Mesendoderm (in vitro differentiated cells): ENCODE results near the gene TRIM9.
"Not testable (repeated sequence)": the region's sequence is repeated elsewhere in the genome, so short reads cannot be mapped to it uniquely, and the experiment has no call there.

Source experiments
- DNase-seq: peaks from one replicate; pipeline ENCODE4 v3.0.0; 2013
- H2AK5ac ChIP-seq: 2 replicates; pipeline ENCODE4 v1.6.1; 2013; ENCODE audit warnings: low read length, inconsistent platforms
- H2BK120ac ChIP-seq: 2 replicates; pipeline ENCODE4 v1.6.1; 2013; ENCODE audit warnings: low read depth, mild to moderate bottlenecking, low read length, moderate library complexity, mixed read lengths
- H2BK15ac ChIP-seq: replicated peaks from 2 replicates; pipeline ENCODE4 v1.6.1; 2013; ENCODE audit warnings: low read depth, mild to moderate bottlenecking, moderate library complexity
- H2BK5ac ChIP-seq: 2 replicates; pipeline ENCODE4 v1.6.1; 2013; ENCODE audit warnings: low read length, inconsistent platforms
- H3K18ac ChIP-seq: 2 replicates; pipeline ENCODE4 v1.6.1; 2013; ENCODE audit warnings: mild to moderate bottlenecking, low read length, mixed read lengths
- H3K23ac ChIP-seq: one replicate; pipeline ENCODE4 v1.6.1; 2013; ENCODE audit warnings: low read length
- H3K27ac ChIP-seq: 2 replicates; pipeline ENCODE4 v1.5.1; 2013; ENCODE audit warnings: low read depth, mild to moderate bottlenecking, inconsistent platforms, low read length, moderate library complexity
- H3K27me3 ChIP-seq: 2 replicates; pipeline ENCODE4 v1.6.1; 2013; ENCODE audit warnings: low read length, control low read depth, mild to moderate bottlenecking, inconsistent platforms; ENCODE audit not compliant: insufficient read depth, poor library complexity
- H3K36me3 ChIP-seq: 2 replicates; pipeline ENCODE4 v1.6.1; 2013; ENCODE audit warnings: low read length, inconsistent platforms; ENCODE audit not compliant: control insufficient read depth, insufficient read depth
- H3K4ac ChIP-seq: one replicate; pipeline ENCODE4 v1.6.1; 2013; ENCODE audit warnings: low read depth, mild to moderate bottlenecking, low read length, moderate library complexity
- H3K4me1 ChIP-seq: 2 replicates; pipeline ENCODE4 v1.6.1; 2013; ENCODE audit warnings: low read depth, low read length, inconsistent platforms; ENCODE audit not compliant: control insufficient read depth
- H3K4me2 ChIP-seq: 2 replicates; pipeline ENCODE4 v1.6.1; 2013; ENCODE audit warnings: low read length
- H3K4me3 ChIP-seq: 2 replicates; pipeline ENCODE4 v1.5.1; 2013; ENCODE audit warnings: mild to moderate bottlenecking, low read length
- H3K56ac ChIP-seq: one replicate; pipeline ENCODE4 v1.6.1; 2013; ENCODE audit warnings: low read length
- H3K79me1 ChIP-seq: 2 replicates; pipeline ENCODE4 v1.6.1; 2013; ENCODE audit warnings: low read length, inconsistent platforms
- H3K79me2 ChIP-seq: 2 replicates; pipeline ENCODE4 v1.6.1; 2013; ENCODE audit warnings: mild to moderate bottlenecking, low read length; ENCODE audit not compliant: control insufficient read depth, insufficient read depth
- H3K9ac ChIP-seq: 2 replicates; pipeline ENCODE4 v1.6.1; 2013; ENCODE audit warnings: low read length, inconsistent platforms
- H4K5ac ChIP-seq: one replicate; pipeline ENCODE4 v1.6.1; 2013; ENCODE audit warnings: low read length
- H4K8ac ChIP-seq: one replicate; pipeline ENCODE4 v1.6.1; 2013; ENCODE audit warnings: low read depth, mild to moderate bottlenecking, control low read depth, low read length, moderate library complexity
- WGBS: extraction: QIAGEN DNeasy Blood & Tissue Kit; methylation state at CpG from one replicate; pipeline ENCODE4 v1.1.7; 2013; ENCODE audit warnings: low lambda C conversion rate, missing lambda C conversion rate; ENCODE audit not compliant: insufficient coverage; ENCODE audit errors: extremely low coverage; 5-methylcytosine and 5-hydroxymethylcytosine counted together

The TRIM9 gene

GRCh38 chr14:50956421-50956820 lies 138.5 kb downstream of the TRIM9 start:
- not testable (repeated sequence) for H2AK5ac ChIP-seq, H3K23ac ChIP-seq, H4K5ac ChIP-seq, H3K79me1 ChIP-seq, H3K27ac ChIP-seq, H3K4me3 ChIP-seq, DNase-seq, H3K18ac ChIP-seq, H3K9ac ChIP-seq, H2BK5ac ChIP-seq, H2BK120ac ChIP-seq, H3K4me2 ChIP-seq, H3K56ac ChIP-seq, H3K4me1 ChIP-seq, H3K27me3 ChIP-seq, H4K8ac ChIP-seq, H3K36me3 ChIP-seq, H3K79me2 ChIP-seq, H2BK15ac ChIP-seq, H3K4ac ChIP-seq
- no CpG with 5 or more reads among the region's 32 CpGs for WGBS

DNA sequence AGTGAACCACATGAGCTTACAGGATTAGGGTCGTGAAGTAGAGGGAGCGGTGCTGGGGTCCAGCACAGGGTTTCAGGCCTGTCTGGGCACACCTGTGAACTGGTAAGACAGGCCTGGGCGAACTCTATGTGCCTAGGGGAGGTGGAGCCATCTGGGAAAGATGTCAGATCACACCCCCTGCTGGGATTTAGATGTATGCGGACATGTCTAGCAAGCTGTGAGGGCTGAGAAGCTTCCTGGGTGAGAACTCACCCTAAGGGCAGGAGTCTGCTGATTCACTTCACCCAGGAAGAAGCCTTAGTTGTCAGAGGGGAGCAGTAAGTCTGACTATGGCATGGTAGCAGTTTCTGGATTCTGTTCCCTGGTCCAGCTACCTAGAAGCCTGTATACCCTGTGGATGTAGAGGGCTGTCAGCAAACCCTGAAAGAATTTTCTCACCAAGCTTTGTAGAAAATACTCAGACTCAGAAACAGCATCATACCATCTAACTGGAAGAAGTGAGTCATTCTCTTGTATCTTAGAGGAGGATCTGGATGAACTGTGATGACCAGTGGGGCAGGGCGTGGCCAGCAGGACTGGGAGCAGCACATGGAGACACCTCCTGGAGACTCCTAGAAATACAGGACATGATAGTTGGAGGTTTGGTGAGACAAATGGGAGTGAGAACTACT lies 139.4 kb downstream of the TRIM9 start:
- DNase-seq: peak; percentile 98
- WGBS: no CpG with 5 or more reads among the region's 5 CpGs
- H3K56ac ChIP-seq: no peak overlapping the region

DNA sequence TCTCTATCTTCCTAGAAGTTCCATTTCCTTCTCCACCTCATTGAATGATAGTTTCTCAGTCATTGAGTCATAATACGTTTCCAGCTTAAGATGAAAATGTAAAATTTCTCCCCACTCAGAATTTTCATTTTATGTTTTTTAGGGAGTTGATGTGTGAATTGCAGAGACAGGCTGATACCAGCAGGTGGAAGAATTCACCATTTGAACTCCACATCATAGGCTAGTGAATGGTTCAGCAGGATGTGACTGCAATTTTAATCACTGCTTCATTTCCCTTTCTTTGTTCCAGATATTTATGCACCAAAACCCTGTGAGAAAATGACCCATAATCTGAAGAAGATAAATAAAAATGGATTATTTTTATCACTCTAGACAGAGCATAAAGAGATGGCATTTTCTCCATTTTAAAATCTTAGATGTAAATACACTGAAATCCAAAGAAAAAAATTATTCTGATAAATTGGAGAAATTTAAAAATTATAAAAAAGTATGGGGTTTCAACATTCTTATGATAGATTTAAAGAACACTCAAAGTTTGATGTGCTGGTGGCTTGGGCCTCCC lies 140.0 kb downstream of the TRIM9 start:
- no peak overlapping the region for H2BK120ac ChIP-seq
- no peak overlapping the region for H2AK5ac ChIP-seq
- H3K79me1 ChIP-seq: no peaks in the 10 kb centered on the region
- H3K4ac ChIP-seq: no peak overlapping the region
- H3K36me3 ChIP-seq: no peaks in the 10 kb centered on the region
- H3K27ac ChIP-seq: peak overlapping the region; percentile 77
- H2BK15ac ChIP-seq: no peak overlapping the region
- H2BK5ac ChIP-seq: no peak overlapping the region
- no peak overlapping the region for H3K23ac ChIP-seq
- H3K27me3 ChIP-seq: no peaks in the 10 kb centered on the region
- no peak overlapping the region for H3K4me3 ChIP-seq
- no peaks in the 10 kb centered on the region for H3K4me1 ChIP-seq
- peak; percentile 65 for DNase-seq
- H3K4me2 ChIP-seq: no peak overlapping the region
- H3K9ac ChIP-seq: no peak overlapping the region
- no peaks in the 10 kb centered on the region for H3K79me2 ChIP-seq
- H4K5ac ChIP-seq: no peak overlapping the region
- no peak overlapping the region for H3K56ac ChIP-seq
- WGBS: no CpG with 5 or more reads among the region's 1 CpG
- no peak overlapping the region for H3K18ac ChIP-seq
- no peak overlapping the region for H4K8ac ChIP-seq

More for the DNA sequence above, 139.4 kb downstream of the TRIM9 start:
- no peak overlapping the region for H4K5ac ChIP-seq
- H2BK15ac ChIP-seq: no peak overlapping the region
- no peak overlapping the region for H3K18ac ChIP-seq
- H3K36me3 ChIP-seq: no peaks in the 10 kb centered on the region
- no peak overlapping the region for H3K23ac ChIP-seq
- H2AK5ac ChIP-seq: no peak overlapping the region
- H2BK120ac ChIP-seq: no peak overlapping the region
- no peak overlapping the region for H3K4me3 ChIP-seq
- H2BK5ac ChIP-seq: no peak overlapping the region
- peak overlapping the region; percentile 77 for H3K27ac ChIP-seq
- no peak overlapping the region for H3K4me2 ChIP-seq
- no peaks in the 10 kb centered on the region for H3K27me3 ChIP-seq
- H3K4me1 ChIP-seq: no peaks in the 10 kb centered on the region
- no peak overlapping the region for H3K9ac ChIP-seq
- H4K8ac ChIP-seq: no peak overlapping the region
- no peaks in the 10 kb centered on the region for H3K79me1 ChIP-seq
- no peaks in the 10 kb centered on the region for H3K79me2 ChIP-seq
- no peak overlapping the region for H3K4ac ChIP-seq

- Histone ChIP-seq H2BK120ac (no peak overlapping the region), H3K36me3 (no peaks in the 10 kb centered on the region), H3K4me2 (no peak overlapping the region), H3K4ac (no peak overlapping the region), H4K8ac (no peak overlapping the region), H3K4me1 (no peaks in the 10 kb centered on the region), H3K79me1 (no peaks in the 10 kb centered on the region), H3K9ac (no peak overlapping the region), H3K56ac (no peak overlapping the region), H3K79me2 (no peaks in the 10 kb centered on the region), H4K5ac (no peak overlapping the region), H3K4me3 (no peak overlapping the region), H3K27ac (no peak overlapping the region), H2AK5ac (no peak overlapping the region), H3K23ac (no peak overlapping the region), H3K27me3 (no peaks in the 10 kb centered on the region), H3K18ac (no peak overlapping the region), H2BK15ac (no peak overlapping the region), H2BK5ac (no peak overlapping the region)
- no CpG with 5 or more reads among the region's 1 CpG for WGBS
- no peak for DNase-seq
Measured at GRCh38 chr14:50953502-50953901, 141.4 kb downstream of the TRIM9 start.

DNA sequence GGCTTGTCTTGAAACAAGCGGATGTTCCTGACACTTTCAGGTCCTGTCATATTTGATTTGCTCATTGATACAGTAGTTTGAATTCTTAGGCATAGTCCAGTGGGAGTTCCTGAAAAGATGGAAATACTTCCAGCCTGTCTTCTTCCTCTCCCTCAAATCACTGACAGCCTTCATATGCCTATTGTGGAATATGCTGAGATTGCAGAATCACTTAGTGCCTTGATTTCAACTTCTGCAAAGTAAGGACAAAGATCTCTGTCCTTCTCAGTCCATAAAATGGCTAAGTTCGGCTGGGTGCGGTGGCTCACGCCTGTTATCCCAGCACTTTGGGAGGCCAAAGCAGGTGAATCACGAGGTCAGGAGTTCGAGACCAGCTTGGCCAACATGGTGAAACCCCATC lies 143.9 kb downstream of the TRIM9 start:
- H4K5ac ChIP-seq: no peak overlapping the region
- H3K23ac ChIP-seq: no peak overlapping the region
- no peak overlapping the region for H2BK15ac ChIP-seq
- H2AK5ac ChIP-seq: no peak overlapping the region
- no peak overlapping the region for H4K8ac ChIP-seq
- no peaks in the 10 kb centered on the region for H3K79me1 ChIP-seq
- no peaks in the 10 kb centered on the region for H3K27me3 ChIP-seq
- no peak overlapping the region for H3K4me3 ChIP-seq
- H3K9ac ChIP-seq: no peak overlapping the region
- H3K4me1 ChIP-seq: no peaks in the 10 kb centered on the region
- no CpG with 5 or more reads among the region's 6 CpGs for WGBS
- no peaks in the 10 kb centered on the region for H3K36me3 ChIP-seq
- H2BK120ac ChIP-seq: no peak overlapping the region
- no peak overlapping the region for H3K27ac ChIP-seq
- no peak overlapping the region for H3K4ac ChIP-seq
- no peaks in the 10 kb centered on the region for H3K79me2 ChIP-seq
- no peak overlapping the region for H3K4me2 ChIP-seq
- no peak overlapping the region for H3K18ac ChIP-seq
- H3K56ac ChIP-seq: no peak overlapping the region
- DNase-seq: no peak
- no peak overlapping the region for H2BK5ac ChIP-seq

GRCh38 chr14:50948205-50948604 lies 146.7 kb downstream of the TRIM9 start:
- no peaks in the 10 kb centered on the region for H3K27me3 ChIP-seq
- no peak overlapping the region for H3K4me3 ChIP-seq
- no peaks in the 10 kb centered on the region for H3K36me3 ChIP-seq
- no peak overlapping the region for H3K27ac ChIP-seq
- H2BK5ac ChIP-seq: no peak overlapping the region
- no CpG with 5 or more reads among the region's 2 CpGs for WGBS
- H4K5ac ChIP-seq: no peak overlapping the region
- no peak overlapping the region for H3K4ac ChIP-seq
- no peak overlapping the region for H2AK5ac ChIP-seq
- H3K79me2 ChIP-seq: no peaks in the 10 kb centered on the region
- no peak overlapping the region for H4K8ac ChIP-seq
- no peak overlapping the region for H3K4me2 ChIP-seq
- H3K23ac ChIP-seq: no peak overlapping the region
- no peaks in the 10 kb centered on the region for H3K4me1 ChIP-seq
- H3K18ac ChIP-seq: no peak overlapping the region
- H3K56ac ChIP-seq: no peak overlapping the region
- no peak overlapping the region for H2BK15ac ChIP-seq
- no peak for DNase-seq
- no peak overlapping the region for H3K9ac ChIP-seq
- no peaks in the 10 kb centered on the region for H3K79me1 ChIP-seq
- no peak overlapping the region for H2BK120ac ChIP-seq
